K562 (cell line): ENCODE results near the gene ANKH. TPM values are rescaled to one million over a fixed set of nuclear protein-coding genes. Genes with fewer than 3 reads are reported as not detected.

Source experiments
- ARID1B ChIP-seq: fragments of 450-650 bp; IDR thresholded peaks from 2 replicates; pipeline ENCODE4 v1.6.1; 2016; ENCODE audit warnings: antibody characterized with exemption, mild to moderate bottlenecking, inconsistent platforms
- ARID3A ChIP-seq: IDR thresholded peaks from 2 replicates; pipeline ENCODE4 v1.6.1; 2012; ENCODE audit warnings: low read depth, low read length, improper control_type of control experiment, borderline replicate concordance
- ATF3 ChIP-seq, 2 experiments: fragments of 450-650 bp in 1 of 2; sonication (generic) in 1 of 2; formaldehyde crosslinking in 1 of 2; IDR thresholded peaks in 1 of 2; conservative IDR thresholded peaks in 1 of 2; 2 replicates each; pipeline versions ENCODE4 v1.6.1 to v1.8.1; 2016 to 2023; ENCODE audit warnings: mild to moderate bottlenecking in 2 of 2, moderate library complexity in 2 of 2, inconsistent platforms in 1 of 2, missing genetic modification reagents in 1 of 2
- BACH1 ChIP-seq: fragments of 200-800 bp; sonication (Bioruptor generic); IDR thresholded peaks from 2 replicates; pipeline ENCODE4 v1.6.1; 2016; ENCODE audit warnings: missing genetic modification characterization, missing compliant biosample characterization
- EWSR1 ChIP-seq: fragments of 450-650 bp; IDR thresholded peaks from 2 replicates; pipeline ENCODE4 v1.6.1; 2018; ENCODE audit warnings: borderline replicate concordance, mild to moderate bottlenecking, low read depth, moderate library complexity; ENCODE audit not compliant: partially characterized antibody
- JUND ChIP-seq, 2 experiments: IDR thresholded peaks; 2 replicates in 1 of 2; 3 replicates in 1 of 2; pipeline ENCODE4 v1.6.1; 2011; ENCODE audit warnings: borderline replicate concordance in 2 of 2, low read depth in 2 of 2, low read length in 2 of 2, improper control_type of control experiment in 1 of 2, missing biosample characterization in 1 of 2, missing genetic modification characterization in 1 of 2, missing genetic modification reagents in 1 of 2
- MECOM ChIP-seq: fragments of 250-450 bp; sonication (Bioruptor Pico); IDR thresholded peaks from 2 replicates; pipeline ENCODE4 v1.8.0; 2022; ENCODE audit warnings: inconsistent platforms
- NCOR1 ChIP-seq: fragments of 450-650 bp; IDR thresholded peaks from 2 replicates; pipeline ENCODE4 v1.6.1; 2016; ENCODE audit warnings: mild to moderate bottlenecking, moderate library complexity
- NFIC ChIP-seq: fragments of 450-650 bp; IDR thresholded peaks from 2 replicates; pipeline ENCODE4 v1.6.1; 2017; ENCODE audit warnings: mild to moderate bottlenecking, inconsistent platforms
- TCF3 ChIP-seq: sonication (generic); formaldehyde crosslinking; IDR thresholded peaks from 2 replicates; pipeline ENCODE4 v1.4.0; 2020; ENCODE audit warnings: mild to moderate bottlenecking, missing genetic modification reagents
- TRIM24 ChIP-seq, 2 experiments: fragments of 450-650 bp; IDR thresholded peaks; 2 replicates each; pipeline ENCODE4 v1.6.1; 2016
- TRIM28 ChIP-seq: fragments of 450-650 bp; IDR thresholded peaks from 2 replicates; pipeline ENCODE4 v1.6.1; 2017
- ZNF134 ChIP-seq: fragments of 250-450 bp; sonication (Bioruptor Pico); conservative IDR thresholded peaks from 2 replicates; pipeline ENCODE4 v1.4.0; 2020
- ZNF197 ChIP-seq: fragments of 200-800 bp; sonication (Bioruptor generic); IDR thresholded peaks from 2 replicates; pipeline ENCODE4 v1.6.1; 2016; ENCODE audit warnings: low read depth, missing genetic modification characterization, missing compliant biosample characterization
- ZNF316 ChIP-seq: fragments of 450-650 bp; IDR thresholded peaks from 2 replicates; pipeline ENCODE4 v1.6.1; 2016
- ZNF696 ChIP-seq: fragments of 250-450 bp; sonication (Bioruptor Pico); conservative IDR thresholded peaks from 2 replicates; pipeline ENCODE4 v1.4.0; 2020; ENCODE audit warnings: mild to moderate bottlenecking, moderate library complexity
- polyA plus RNA-seq, 8 experiments: library from polyadenylated mRNA; depleted of rRNA in 4 of 8; stranded (reverse) in 5 of 8; unstranded in 3 of 8; fragments of >200 nt; fragmentation: Nextera tagmentation in 2 of 8; fragmentation: Illumina TruSeq in 1 of 8; extraction: Ambion mirVana in 2 of 8; extraction: Trizol in 1 of 8; gene quantifications; 2 replicates each; pipeline versions ENCODE4 v1.2.1 to v1.2.3, GENCODE V29; 2011 to 2014; ENCODE audit warnings: inconsistent platforms in 1 of 8, missing spikeins in 1 of 8
- total RNA-seq, 7 experiments: library from RNA; depleted of rRNA in 6 of 7; stranded (reverse); fragments of >200 nt in 6 of 7; fragmentation: Illumina TruSeq in 2 of 7; extraction: Trizol in 2 of 7; gene quantifications; 2 replicates each; pipeline versions ENCODE4 v1.2.1 to v1.2.3, GENCODE V29; 2011 to 2021; ENCODE audit warnings: low replicate concordance in 1 of 7
- TF ChIP-seq, protein P1 (sequence below): fragments of 450-650 bp; IDR thresholded peaks from 2 replicates; pipeline ENCODE4 v1.6.1; 2014; ENCODE audit warnings: low read depth, mild to moderate bottlenecking, moderate library complexity, borderline replicate concordance
- TF ChIP-seq, protein P2 (sequence below): fragments of 450-650 bp; IDR thresholded peaks from 2 replicates; pipeline ENCODE4 v1.6.1; 2018; ENCODE audit not compliant: partially characterized antibody

The ANKH gene
- total and polyA plus RNA-seq, 9 of the 15 experiments (the other 6 are each of a cell fraction or from before 2014, with no cell fraction given) = 0.79 to 12.2 (median 4.5) TPM

DNA sequence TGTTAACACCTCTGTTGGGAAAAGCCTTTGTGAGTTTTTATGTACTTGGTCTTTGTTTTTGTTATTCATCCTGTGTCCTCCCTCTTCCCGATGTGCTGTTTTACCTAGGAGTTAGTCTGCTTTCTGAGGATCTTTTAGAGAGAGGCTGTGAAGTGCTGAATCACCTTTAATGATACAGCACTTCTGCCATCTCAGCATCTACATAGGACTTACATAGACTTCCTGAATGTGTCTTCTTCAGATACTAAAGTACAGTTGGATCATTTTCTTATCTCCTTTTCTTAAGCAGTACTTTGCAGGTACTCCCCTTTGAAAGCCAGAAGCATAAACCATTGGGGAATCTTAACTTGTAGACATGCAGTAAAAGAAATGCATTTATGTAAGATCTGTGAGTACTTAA, 175.5 kb downstream of the ANKH start (continued):
- TF ChIP-seq, protein P1, sequence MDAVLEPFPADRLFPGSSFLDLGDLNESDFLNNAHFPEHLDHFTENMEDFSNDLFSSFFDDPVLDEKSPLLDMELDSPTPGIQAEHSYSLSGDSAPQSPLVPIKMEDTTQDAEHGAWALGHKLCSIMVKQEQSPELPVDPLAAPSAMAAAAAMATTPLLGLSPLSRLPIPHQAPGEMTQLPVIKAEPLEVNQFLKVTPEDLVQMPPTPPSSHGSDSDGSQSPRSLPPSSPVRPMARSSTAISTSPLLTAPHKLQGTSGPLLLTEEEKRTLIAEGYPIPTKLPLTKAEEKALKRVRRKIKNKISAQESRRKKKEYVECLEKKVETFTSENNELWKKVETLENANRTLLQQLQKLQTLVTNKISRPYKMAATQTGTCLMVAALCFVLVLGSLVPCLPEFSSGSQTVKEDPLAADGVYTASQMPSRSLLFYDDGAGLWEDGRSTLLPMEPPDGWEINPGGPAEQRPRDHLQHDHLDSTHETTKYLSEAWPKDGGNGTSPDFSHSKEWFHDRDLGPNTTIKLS = peak; percentile 32; the same call in 1 of the 2 replicates
- TF ChIP-seq TRIM28 (0 out of 2 replicates have a peak, but pooled peaks have one; percentile 32), ZNF134 (CRISPR knock-in tag) (no peak), JUND (IDR thresholded peaks at IDR 0.05; ENCODE audit: borderline replicate concordance, low read depth, low read length) (peak; percentile 61; the same call in 1 of the 2 replicates), JUND (tag; IDR thresholded peaks at IDR 0.05; ENCODE audit: borderline replicate concordance, low read depth, low read length) (no peak; the same call in 2 of the 3 replicates), MECOM (peak; percentile 86), ZNF316 (peak; percentile 100), TRIM24 (IDR thresholded peaks at IDR 0.05) (peak; percentile 47 to 62; a peak in 3 of 4 replicates), ARID3A (peak; percentile 40; the same call in 1 of the 2 replicates), ARID1B (peak; percentile 88), TCF3 (CRISPR knock-in tag) (peak; percentile 69), NFIC (peak; percentile 26), EWSR1 (no peak), NCOR1 (peak; percentile 60; the same call in 1 of the 2 replicates), ZNF197 (CRISPR knock-in tag) (0 out of 2 replicates have a peak, but pooled peaks have one; percentile 47), BACH1 (tag) (peak; percentile 99), ZNF696 (CRISPR knock-in tag) (no peak), ATF3 (IDR thresholded peaks at IDR 0.05) (peak; percentile 34), ATF3 (CRISPR knock-in tag; conservative IDR thresholded peaks at IDR 0.05) (no peak)
- TF ChIP-seq, protein P2, sequence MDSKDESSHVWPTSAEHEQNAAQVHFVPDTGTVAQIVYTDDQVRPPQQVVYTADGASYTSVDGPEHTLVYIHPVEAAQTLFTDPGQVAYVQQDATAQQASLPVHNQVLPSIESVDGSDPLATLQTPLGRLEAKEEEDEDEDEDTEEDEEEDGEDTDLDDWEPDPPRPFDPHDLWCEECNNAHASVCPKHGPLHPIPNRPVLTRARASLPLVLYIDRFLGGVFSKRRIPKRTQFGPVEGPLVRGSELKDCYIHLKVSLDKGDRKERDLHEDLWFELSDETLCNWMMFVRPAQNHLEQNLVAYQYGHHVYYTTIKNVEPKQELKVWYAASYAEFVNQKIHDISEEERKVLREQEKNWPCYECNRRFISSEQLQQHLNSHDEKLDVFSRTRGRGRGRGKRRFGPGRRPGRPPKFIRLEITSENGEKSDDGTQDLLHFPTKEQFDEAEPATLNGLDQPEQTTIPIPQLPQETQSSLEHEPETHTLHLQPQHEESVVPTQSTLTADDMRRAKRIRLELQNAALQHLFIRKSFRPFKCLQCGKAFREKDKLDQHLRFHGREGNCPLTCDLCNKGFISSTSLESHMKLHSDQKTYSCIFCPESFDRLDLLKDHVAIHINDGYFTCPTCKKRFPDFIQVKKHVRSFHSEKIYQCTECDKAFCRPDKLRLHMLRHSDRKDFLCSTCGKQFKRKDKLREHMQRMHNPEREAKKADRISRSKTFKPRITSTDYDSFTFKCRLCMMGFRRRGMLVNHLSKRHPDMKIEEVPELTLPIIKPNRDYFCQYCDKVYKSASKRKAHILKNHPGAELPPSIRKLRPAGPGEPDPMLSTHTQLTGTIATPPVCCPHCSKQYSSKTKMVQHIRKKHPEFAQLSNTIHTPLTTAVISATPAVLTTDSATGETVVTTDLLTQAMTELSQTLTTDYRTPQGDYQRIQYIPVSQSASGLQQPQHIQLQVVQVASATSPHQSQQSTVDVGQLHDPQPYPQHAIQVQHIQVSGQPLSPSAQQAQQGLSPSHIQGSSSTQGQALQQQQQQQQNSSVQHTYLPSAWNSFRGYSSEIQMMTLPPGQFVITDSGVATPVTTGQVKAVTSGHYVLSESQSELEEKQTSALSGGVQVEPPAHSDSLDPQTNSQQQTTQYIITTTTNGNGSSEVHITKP = peak; percentile 11
